GM18507 (cell line): ENCODE measurements around the gene FGF19.

ENCODE experiments used
- DNase-seq: peaks from one replicate; pipeline ENCODE4 v3.0.0; 2011; ENCODE audit warnings: low read depth; ENCODE audit not compliant: insufficient read length; ENCODE audit errors: extremely low spot score
- FAIRE-seq: peaks from 2 replicates; lab custom pipeline; 2011; peaks lifted over from hg19 to GRCh38; lab: Jason Lieb, UNC

FGF19 gene, protein sequence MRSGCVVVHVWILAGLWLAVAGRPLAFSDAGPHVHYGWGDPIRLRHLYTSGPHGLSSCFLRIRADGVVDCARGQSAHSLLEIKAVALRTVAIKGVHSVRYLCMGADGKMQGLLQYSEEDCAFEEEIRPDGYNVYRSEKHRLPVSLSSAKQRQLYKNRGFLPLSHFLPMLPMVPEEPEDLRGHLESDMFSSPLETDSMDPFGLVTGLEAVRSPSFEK

GRCh38 chr11:69703768-69704507 lies at the start of gene FGF19:
Gene FGF19, minus strand, starts transcription at chr11:69704022. Its CDS starts 146 bp downstream, at chr11:69703876.
- DNase-seq (no peak), FAIRE-seq (no peak)

- DNase-seq (no peak), FAIRE-seq (no peak)
Observed at GRCh38 chr11:69752890-69753289, 49.1 kb upstream of the FGF19 start.

GRCh38 chr11:69750875-69751597 lies 47.2 kb upstream of the FGF19 start:
- FAIRE-seq (no peak), DNase-seq (no peak)

- DNase-seq (no peak), FAIRE-seq (no peak)
Observed at GRCh38 chr11:69750108-69750850, 46.5 kb upstream of the FGF19 start.

GRCh38 chr11:69748637-69749036 lies 44.8 kb upstream of the FGF19 start:
- FAIRE-seq, result no peak
- no peak for DNase-seq

GRCh38 chr11:69746752-69747742 lies 43.2 kb upstream of the FGF19 start:
- FAIRE-seq, result no peak
- DNase-seq, result no peak

- no peak for FAIRE-seq
Observed at GRCh38 chr11:69746140-69746539, 42.3 kb upstream of the FGF19 start.

GRCh38 chr11:69745201-69745600 lies 41.4 kb upstream of the FGF19 start:
- DNase-seq (no peak), FAIRE-seq (no peak)

More at GRCh38 chr11:69746140-69746539, 42.3 kb upstream of the FGF19 start:
- DNase-seq, result no peak

- FAIRE-seq (no peak), DNase-seq (no peak)
Observed at GRCh38 chr11:69744435-69744834, 40.6 kb upstream of the FGF19 start.

- FAIRE-seq (no peak), DNase-seq (no peak)
Observed at GRCh38 chr11:69734841-69735240, 31.0 kb upstream of the FGF19 start.

- FAIRE-seq (no peak), DNase-seq (no peak)
Observed at GRCh38 chr11:69734367-69734766, 30.5 kb upstream of the FGF19 start.

DNA sequence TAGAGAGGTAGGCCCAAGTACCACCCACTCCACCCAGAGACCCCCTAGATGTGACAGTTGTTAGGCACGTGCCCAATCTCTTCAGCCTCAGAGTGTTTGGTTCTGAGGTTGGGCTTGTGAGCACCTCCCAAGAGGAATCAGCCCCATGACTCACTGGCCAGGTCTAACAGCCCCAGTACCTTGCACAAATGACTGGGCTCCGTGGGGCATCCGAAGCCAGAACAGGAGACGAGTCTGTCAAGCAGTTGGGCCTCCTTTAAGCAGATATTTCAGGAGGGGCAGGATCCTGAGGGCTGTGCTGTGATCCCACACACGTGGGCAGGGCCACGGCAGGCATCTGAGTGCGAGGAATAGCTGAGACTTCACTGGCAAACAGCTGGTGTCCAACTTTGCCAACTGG lies 29.1 kb upstream of the FGF19 start:
- FAIRE-seq, result no peak

DNA sequence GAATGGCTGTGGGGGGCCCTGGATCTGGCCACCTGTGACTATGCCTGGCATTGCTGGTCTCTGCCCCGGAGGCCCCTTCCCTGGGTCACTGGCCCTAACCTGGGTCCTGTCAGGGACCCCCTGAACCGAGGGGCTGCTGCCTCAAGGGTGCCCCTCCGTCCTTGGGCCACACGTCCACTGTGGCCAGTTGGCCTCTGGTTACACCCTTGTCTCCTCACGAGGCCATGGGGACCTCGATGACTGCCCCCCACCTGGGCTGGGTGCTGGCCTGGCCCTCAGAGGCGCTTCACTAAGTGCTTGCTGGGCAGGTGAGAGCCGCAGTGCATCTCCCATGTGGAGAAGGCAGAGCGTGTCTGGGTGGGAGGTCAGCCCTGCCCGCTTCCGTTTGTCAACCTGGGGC lies 27.3 kb upstream of the FGF19 start:
- FAIRE-seq (no peak), DNase-seq (no peak)

More for the DNA sequence above, 29.1 kb upstream of the FGF19 start:
- no peak for DNase-seq

DNA sequence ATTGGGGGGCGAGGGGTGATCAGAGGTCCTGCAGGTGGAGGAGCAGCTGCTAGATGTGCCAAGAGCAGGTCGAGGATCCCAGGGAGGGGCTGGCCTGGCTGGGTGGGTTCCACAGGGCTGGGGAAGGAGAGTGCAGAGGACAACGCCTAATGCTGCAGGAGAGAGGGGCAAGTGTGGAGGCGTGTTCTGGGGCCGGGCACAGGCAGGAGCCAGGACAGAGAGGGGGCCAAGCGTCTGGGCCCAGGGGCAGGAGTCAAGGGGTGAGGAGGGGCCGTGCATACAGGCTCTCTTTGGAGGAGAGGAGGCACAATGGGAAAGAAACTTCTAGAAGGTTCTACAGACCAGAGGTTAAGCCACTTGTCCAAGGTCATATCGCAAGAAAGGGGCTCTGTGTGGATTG lies 26.7 kb upstream of the FGF19 start:
- DNase-seq (no peak), FAIRE-seq (no peak)

GRCh38 chr11:69729252-69729651 lies 25.4 kb upstream of the FGF19 start:
- DNase-seq (no peak), FAIRE-seq (no peak)

DNA sequence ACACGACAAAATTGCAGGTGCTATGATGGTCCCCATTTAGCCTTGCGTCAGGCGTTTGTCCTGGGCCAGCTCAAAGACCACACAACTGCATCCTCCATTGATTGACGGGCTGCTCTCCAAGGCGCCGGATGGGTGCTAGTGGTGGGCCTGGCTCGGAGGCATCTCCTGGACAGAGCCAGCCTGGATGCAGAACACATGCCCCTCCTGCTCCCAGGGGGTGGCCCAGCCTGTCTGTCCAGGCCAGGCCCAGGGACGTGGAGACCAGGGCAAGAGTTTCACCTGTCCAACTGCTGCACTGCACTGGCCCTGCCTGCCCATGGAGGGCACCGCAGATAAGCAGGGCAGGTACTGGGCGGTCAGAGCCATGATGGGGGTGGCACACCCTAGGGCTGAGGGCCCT lies 23.4 kb upstream of the FGF19 start:
- DNase-seq (no peak), FAIRE-seq (no peak)

GRCh38 chr11:69726481-69726880 lies 22.7 kb upstream of the FGF19 start:
- DNase-seq (no peak), FAIRE-seq (no peak)

DNA sequence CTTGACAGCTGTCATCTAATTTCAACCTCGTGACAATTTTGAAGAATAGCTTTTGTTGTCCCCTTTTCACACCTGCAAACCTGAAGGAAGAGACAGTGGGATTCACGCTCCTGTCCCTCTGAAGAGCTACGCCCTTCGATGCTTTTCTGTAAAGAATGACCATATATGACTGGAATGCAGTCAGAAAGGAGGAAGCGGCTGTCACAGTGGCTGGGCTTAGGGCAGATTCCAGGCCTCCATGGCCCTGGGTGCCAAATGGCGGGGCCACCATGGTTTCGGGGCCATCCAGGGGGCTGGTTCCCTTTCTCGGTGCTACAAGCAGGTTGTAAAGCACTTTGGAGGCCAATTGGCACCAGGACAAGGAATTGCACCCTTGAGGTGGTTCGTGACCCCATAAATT lies 22.2 kb upstream of the FGF19 start:
- no peak for DNase-seq
- FAIRE-seq, result no peak

- DNase-seq (no peak), FAIRE-seq (no peak)
Observed at GRCh38 chr11:69721745-69722144, 17.9 kb upstream of the FGF19 start.
